GM12865 (cell line): ENCODE measurements around the gene PDLIM3.
A peak's percentile ranks its signal among the peaks of the same experiment; 100 is the strongest.

Experiments
- DNase-seq: peaks from one replicate; pipeline ENCODE4 v3.0.0; 2010; ENCODE audit warnings: low read depth
- H3K4me3 ChIP-seq: 2 replicates; pipeline ENCODE4 v1.5.1; 2011; ENCODE audit warnings: mild to moderate bottlenecking, low read depth, low read length, control low read depth
- TF ChIP-seq, protein P1 (sequence below): IDR thresholded peaks from 2 replicates; pipeline ENCODE4 v1.5.1; 2011; ENCODE audit warnings: low read length, control low read depth, low read depth, inconsistent platforms; ENCODE audit not compliant: insufficient read depth; ENCODE audit errors: missing control alignments

Gene PDLIM3

GRCh38 chr4:185488650-185489049 lies 46.7 kb downstream of the PDLIM3 start:
- TF ChIP-seq, protein P1, sequence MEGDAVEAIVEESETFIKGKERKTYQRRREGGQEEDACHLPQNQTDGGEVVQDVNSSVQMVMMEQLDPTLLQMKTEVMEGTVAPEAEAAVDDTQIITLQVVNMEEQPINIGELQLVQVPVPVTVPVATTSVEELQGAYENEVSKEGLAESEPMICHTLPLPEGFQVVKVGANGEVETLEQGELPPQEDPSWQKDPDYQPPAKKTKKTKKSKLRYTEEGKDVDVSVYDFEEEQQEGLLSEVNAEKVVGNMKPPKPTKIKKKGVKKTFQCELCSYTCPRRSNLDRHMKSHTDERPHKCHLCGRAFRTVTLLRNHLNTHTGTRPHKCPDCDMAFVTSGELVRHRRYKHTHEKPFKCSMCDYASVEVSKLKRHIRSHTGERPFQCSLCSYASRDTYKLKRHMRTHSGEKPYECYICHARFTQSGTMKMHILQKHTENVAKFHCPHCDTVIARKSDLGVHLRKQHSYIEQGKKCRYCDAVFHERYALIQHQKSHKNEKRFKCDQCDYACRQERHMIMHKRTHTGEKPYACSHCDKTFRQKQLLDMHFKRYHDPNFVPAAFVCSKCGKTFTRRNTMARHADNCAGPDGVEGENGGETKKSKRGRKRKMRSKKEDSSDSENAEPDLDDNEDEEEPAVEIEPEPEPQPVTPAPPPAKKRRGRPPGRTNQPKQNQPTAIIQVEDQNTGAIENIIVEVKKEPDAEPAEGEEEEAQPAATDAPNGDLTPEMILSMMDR, result no peak
- no peak for DNase-seq
- H3K4me3 ChIP-seq, result no peak overlapping the region

- no peak for DNase-seq
- no peak overlapping the region for H3K4me3 ChIP-seq
- TF ChIP-seq, protein P1, result no peak
These were observed 53.9 kb downstream of the PDLIM3 start for GRCh38 chr4:185481401-185481800.

DNA sequence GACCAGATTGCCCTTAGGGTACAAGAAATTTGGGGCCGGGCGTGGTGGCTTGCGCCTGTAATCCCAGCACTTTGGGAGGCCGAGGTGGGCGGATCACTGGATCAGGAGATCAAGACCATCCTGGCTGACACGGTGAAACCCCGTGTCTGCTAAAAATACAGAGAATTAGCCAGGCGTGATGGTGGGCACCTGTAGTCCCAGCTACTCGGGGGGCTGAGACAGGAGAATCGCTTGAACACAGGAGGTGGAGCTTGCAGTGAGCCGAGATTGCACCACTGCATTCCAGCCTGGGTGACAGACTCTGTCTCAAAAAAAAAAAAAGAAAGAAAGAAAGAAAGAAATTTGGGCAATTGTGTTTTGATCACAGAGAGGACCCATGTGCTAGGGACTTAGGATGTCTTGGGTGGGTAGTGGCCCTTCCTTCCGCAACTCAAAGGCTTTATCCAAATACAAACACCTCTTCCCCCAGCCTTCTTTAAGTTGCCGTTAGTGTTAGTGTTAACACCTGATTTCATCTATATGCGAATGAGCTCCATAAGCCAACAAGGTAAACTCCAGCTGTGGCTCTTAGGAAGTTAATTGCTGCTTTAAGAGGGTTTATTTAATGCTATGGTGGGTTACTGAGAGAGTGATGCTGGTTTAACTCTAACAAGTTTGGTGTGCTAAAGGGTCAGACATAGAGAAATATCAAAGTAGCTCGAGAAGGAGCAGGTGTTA lies 55.1 kb downstream of the PDLIM3 start:
- H3K4me3 ChIP-seq, result no peak overlapping the region; the same call in 1 of the 2 replicates
- TF ChIP-seq, protein P1, result no peak
- DNase-seq, result peak; percentile 44

DNA sequence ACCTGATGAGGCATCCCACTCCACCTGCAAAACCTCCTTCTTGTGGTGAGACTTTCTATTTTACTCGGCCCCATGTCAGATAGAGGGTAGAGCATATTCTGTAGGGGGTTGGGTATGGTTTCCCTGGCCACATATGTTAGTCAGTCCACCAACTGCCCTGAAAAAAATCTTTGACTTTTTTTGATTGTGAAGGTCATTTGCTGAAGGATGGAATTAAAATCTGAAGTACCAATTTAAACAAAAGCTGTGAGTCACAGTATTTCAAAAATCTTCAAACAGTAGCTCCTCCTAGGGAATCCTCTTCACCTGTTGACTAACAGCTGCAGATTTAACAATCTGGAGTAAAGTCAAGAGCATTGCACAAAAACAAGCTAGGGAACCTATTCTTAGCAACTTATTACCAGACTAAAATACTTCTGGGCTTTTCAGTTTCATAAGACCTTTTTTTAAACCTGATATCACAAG lies 55.8 kb downstream of the PDLIM3 start:
- TF ChIP-seq, protein P1, result no peak
- DNase-seq, result peak; percentile 89
- peak overlapping the region; percentile 12 for H3K4me3 ChIP-seq

- TF ChIP-seq, protein P1, result no peak
- no peak for DNase-seq
- no peak overlapping the region for H3K4me3 ChIP-seq
These were observed 62.1 kb downstream of the PDLIM3 start for GRCh38 chr4:185473247-185473646.

DNA sequence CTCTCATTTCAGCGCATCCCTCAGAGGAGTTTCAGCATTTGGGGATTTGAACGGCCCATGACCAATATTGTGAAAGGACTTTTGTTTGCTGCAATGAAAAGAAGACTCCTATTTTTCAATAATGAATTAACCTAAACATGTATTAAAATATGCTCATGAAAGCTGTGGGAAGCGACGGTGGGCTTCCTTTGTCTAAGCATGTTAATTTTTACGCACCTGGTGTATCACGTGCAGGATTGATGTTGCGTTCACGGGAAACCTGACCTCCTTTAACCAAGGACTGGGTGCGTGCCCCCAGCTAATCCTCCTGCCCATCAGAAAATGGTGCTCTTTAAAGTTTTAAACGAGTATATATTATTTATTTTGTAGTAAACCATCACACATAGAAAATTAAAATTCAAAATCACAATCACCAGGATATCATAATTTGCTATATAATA lies 63.2 kb downstream of the PDLIM3 start:
- DNase-seq, result peak; percentile 45
- H3K4me3 ChIP-seq, result peak overlapping the region; percentile 95
- TF ChIP-seq, protein P1, result no peak
